Right lobe of liver (tissue), 6 donors: ENCODE results near the gene CXorf65. TPM values are rescaled to one million over a fixed set of nuclear protein-coding genes. Genes with fewer than 3 reads are reported as not detected.

Source experiments
- ATAC-seq, 4 donors: fragments of 200-7000 bp; cut with Tn5 transposase; one replicate each; pipeline ENCODE4 v1.9.1; 2020; ENCODE audit warnings: mild to moderate bottlenecking in 4 of 4, moderate library complexity in 4 of 4
- DNase-seq, 3 donors: peaks; one replicate each; pipeline ENCODE4 v3.0.0-alpha.2; 2020
- H3K27ac ChIP-seq, 3 donors: fragments of 200-600 bp; one replicate each; pipeline ENCODE4 v1.8.0; 2022
- H3K27me3 ChIP-seq, 2 donors: fragments of 200-600 bp; one replicate each; pipeline ENCODE4 v1.8.0; 2022
- H3K36me3 ChIP-seq, 4 donors: fragments of 200-600 bp; sonication (generic) in 1 of 4; one replicate each; pipeline versions ENCODE4 v1.5.1 to v1.8.0; 2017 to 2022; ENCODE audit warnings: control low read depth in 1 of 4
- H3K4me1 ChIP-seq, 4 donors: fragments of 200-600 bp; sonication (generic) in 1 of 4; one replicate each; pipeline versions ENCODE4 v1.5.1 to v1.8.0; 2017 to 2022; ENCODE audit warnings: control low read depth in 1 of 4
- H3K4me3 ChIP-seq, 3 donors: fragments of 200-600 bp; one replicate each; pipeline ENCODE4 v1.8.0; 2022
- H3K9me3 ChIP-seq, 4 donors: fragments of 200-600 bp; sonication (generic) in 1 of 4; one replicate each; pipeline versions ENCODE4 v1.5.1 to v1.8.0; 2017 to 2022; ENCODE audit warnings: control low read depth in 1 of 4
- CTCF ChIP-seq, 4 donors: fragments of 200-600 bp in 3 of 4; fragments of 450-650 bp in 1 of 4; IDR thresholded peaks; one replicate each; pipeline versions ENCODE4 v1.5.1 to v1.8.0; 2016 to 2022; ENCODE audit warnings: antibody characterized with exemption in 4 of 4, mild to moderate bottlenecking in 2 of 4
- POLR2A ChIP-seq: fragments of 450-650 bp; IDR thresholded peaks from one replicate; pipeline ENCODE4 v1.6.1; 2017; ENCODE audit warnings: antibody characterized with exemption, mild to moderate bottlenecking
- WGBS: methylation state at CpG from one replicate; pipeline ENCODE4 v1.1.6; 2018; ENCODE audit warnings: low coverage, low lambda C conversion rate; ENCODE audit not compliant: insufficient coverage; ENCODE audit errors: missing lambda C conversion rate; 5-methylcytosine and 5-hydroxymethylcytosine counted together
- intact Hi-C, 2 donors: fragments of 100-400 bp; cut with DNase I; formaldehyde crosslinking; loops; one replicate each; pipeline versions ENCODE4 v1.11.2 to v1.14.1; 2022
- total RNA-seq, 6 experiments: library from RNA; depleted of rRNA in 2 of 6; stranded (reverse); fragments of >200 nt in 2 of 6; fragmentation: NEBNext Ultra II Directional in 3 of 6; extraction: Animal tissue kit (Norgen Biotek cat#: 25700) in 3 of 6; gene quantifications; one replicate each; pipeline versions ENCODE4 v1.1.0 to v1.2.4, GENCODE V29; 2016 to 2023
- donor health status: DM: no; HTN: yes; CAD: no.
- donor health status: DM: no; HTN: no; CAD: no.
- donor health status: DM: no; HTN: no; CAD: no.
- donor health status: DM: no; HTN: yes; CAD: no.
- donor health status: DM: no; HTN: yes; CAD: no.

CXorf65 gene
- total RNA-seq, 6 experiments from 2014 or later: not detected

- no peaks in the 10 kb centered on the region for H3K4me1 ChIP-seq
- H3K27me3 ChIP-seq: no peaks in the 10 kb centered on the region
- ATAC-seq (no peak), DNase-seq (no peak)
- 56% methylated on average over 5 of the region's 5 CpGs for WGBS
- intact Hi-C loops: no loop called here
- H3K27ac ChIP-seq: no peak overlapping the region
- no peak overlapping the region for H3K4me3 ChIP-seq
- no peaks in the 10 kb centered on the region for H3K9me3 ChIP-seq
- no peak for TF ChIP-seq CTCF (IDR thresholded peaks at IDR 0.05)
- no peak for TF ChIP-seq POLR2A
- H3K36me3 ChIP-seq: no peaks in the 10 kb centered on the region
These were observed 24.4 kb downstream of the CXorf65 start for GRCh38 chrX:71082124-71082647.

- H3K9me3 ChIP-seq: no peaks in the 10 kb centered on the region
- WGBS: 21% methylated on average over 3 of the region's 3 CpGs
- H3K4me3 ChIP-seq: no peak overlapping the region
- H3K36me3 ChIP-seq: no peaks in the 10 kb centered on the region
- no peaks in the 10 kb centered on the region for H3K4me1 ChIP-seq
- DNase-seq (no peak), ATAC-seq (peak; percentile 61 to 81 (median 69))
- TF ChIP-seq CTCF (IDR thresholded peaks at IDR 0.05): no peak
- no peak for TF ChIP-seq POLR2A
- intact Hi-C loops: no loop called here
- H3K27ac ChIP-seq: no peak overlapping the region
- H3K27me3 ChIP-seq: no peaks in the 10 kb centered on the region
These were observed 25.0 kb downstream of the CXorf65 start for GRCh38 chrX:71081330-71082123.

- Histone ChIP-seq H3K4me1 (peaks cover 0 to 2% (median 0%) of the 10 kb centered on the region in 4 donors), H3K4me3 (no peak overlapping the region), H3K36me3 (no peaks in the 10 kb centered on the region), H3K9me3 (no peaks in the 10 kb centered on the region), H3K27me3 (no peaks in the 10 kb centered on the region), H3K27ac (no peak overlapping the region)
- no peak for TF ChIP-seq CTCF (IDR thresholded peaks at IDR 0.05)
- TF ChIP-seq POLR2A: no peak
- DNase-seq (no peak), ATAC-seq (no peak)
- intact Hi-C loops: no loop called here
- WGBS: 52% methylated on average over 3 of the region's 5 CpGs
These were observed 36.0 kb downstream of the CXorf65 start for GRCh38 chrX:71070531-71070930.

- H3K4me1 ChIP-seq: peaks cover 0 to 2% (median 0%) of the 10 kb centered on the region in 4 donors
- H3K36me3 ChIP-seq: no peaks in the 10 kb centered on the region
- WGBS: 13% methylated on average over 31 of the region's 73 CpGs
- peak within 1 kb of the TSS; percentile 47 to 62 (median 61) for H3K4me3 ChIP-seq
- no peaks in the 10 kb centered on the region for H3K27me3 ChIP-seq
- intact Hi-C loops: no loop called here
- ATAC-seq: peak; percentile 97 to 99 (median 99)
- H3K9me3 ChIP-seq: no peaks in the 10 kb centered on the region
- peak within 1 kb of the TSS; percentile 36 to 54 (median 42) for H3K27ac ChIP-seq
- DNase-seq: peak; percentile 89 to 93 (median 92)
- TF ChIP-seq CTCF (IDR thresholded peaks at IDR 0.05): peak in 1 of 4 donors; percentile 91
- peak; percentile 31 for TF ChIP-seq POLR2A
These were observed 38.3 kb downstream of the CXorf65 start, which contains the start of gene SNX12 for GRCh38 chrX:71068044-71068918. TSS of gene SNX12 (minus strand) at chrX:71068334. CDS start at chrX:71068306, 28 bp downstream.
